ENCODE data around the gene CENATAC.

DNA sequence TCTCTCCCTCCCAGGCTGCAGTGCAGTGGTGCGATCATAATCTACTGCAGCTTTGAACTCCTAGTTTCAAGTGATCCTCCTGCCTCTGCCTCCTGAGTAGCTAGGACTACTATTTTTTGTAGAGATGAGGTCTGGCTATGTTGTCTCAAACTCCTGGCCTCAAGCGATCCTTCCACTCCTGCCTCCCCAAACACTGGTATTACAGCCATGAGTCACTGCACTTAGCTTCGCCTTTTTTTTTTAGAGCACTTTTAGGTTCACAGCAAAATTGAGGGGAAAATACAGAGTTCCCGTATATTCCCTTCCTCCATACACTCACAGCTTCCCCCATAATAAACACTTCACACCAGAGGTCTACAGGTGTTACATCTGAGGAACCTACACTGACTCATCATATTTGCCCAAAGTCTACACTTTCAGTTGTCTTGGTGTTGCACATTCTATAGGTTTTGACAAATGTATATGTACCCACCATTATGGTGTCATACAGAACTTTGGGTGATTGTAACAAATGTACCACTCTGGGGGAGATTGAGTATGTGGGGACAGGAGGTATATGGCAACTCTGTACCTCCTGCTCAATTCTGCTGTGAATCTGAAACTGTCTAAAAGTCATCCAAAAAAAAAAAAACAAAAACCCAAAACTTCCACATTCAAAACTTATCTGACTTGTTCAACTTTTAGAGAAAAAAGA lies 44.0 kb downstream of the CENATAC start:
- TF ChIP-seq POLR2A (IDR thresholded peaks at IDR 0.05) (no peak), CTCF (IDR thresholded peaks at IDR 0.05 in 8 of 11, conservative IDR thresholded peaks at IDR 0.05 in 3 of 11) (no peak), POLR2AphosphoS5 (IDR thresholded peaks at IDR 0.05) (no peak)
